Panc1 (cell line): ENCODE results near the gene QPCT.

Source experiments
- POLR2AphosphoS5 ChIP-seq: IDR thresholded peaks from 2 replicates; pipeline ENCODE4 v1.6.1; 2012; ENCODE audit warnings: mild to moderate bottlenecking, low read depth, low read length, moderate library complexity
- REST ChIP-seq, 2 experiments: IDR thresholded peaks; 2 replicates each; pipeline ENCODE4 v1.6.1; 2011 to 2012; ENCODE audit warnings: low read depth in 2 of 2, control low read depth in 1 of 2, low read length in 1 of 2, mild to moderate bottlenecking in 1 of 2, moderate library complexity in 1 of 2; ENCODE audit not compliant: insufficient read depth in 1 of 2
- SIN3A ChIP-seq: IDR thresholded peaks from 2 replicates; pipeline ENCODE4 v1.6.1; 2012; ENCODE audit warnings: low read depth, mild to moderate bottlenecking, low read length, moderate library complexity, borderline replicate concordance; ENCODE audit not compliant: insufficient read depth
- TCF7L2 ChIP-seq: IDR thresholded peaks from 2 replicates; pipeline ENCODE4 v1.6.1; 2011; ENCODE audit warnings: mild to moderate bottlenecking, low read depth, low read length, inconsistent platforms
- TF ChIP-seq, protein P1 (sequence below): fragments of 450-650 bp; IDR thresholded peaks from 2 replicates; pipeline ENCODE4 v1.5.1; 2017; ENCODE audit warnings: mild to moderate bottlenecking

- TF ChIP-seq REST (IDR thresholded peaks at IDR 0.05; ENCODE audit: insufficient read depth in 1 of 2, low read depth in 2 of 2, low read length in 1 of 2), result no peak
- TF ChIP-seq POLR2AphosphoS5, result no peak
- TF ChIP-seq, protein P1, sequence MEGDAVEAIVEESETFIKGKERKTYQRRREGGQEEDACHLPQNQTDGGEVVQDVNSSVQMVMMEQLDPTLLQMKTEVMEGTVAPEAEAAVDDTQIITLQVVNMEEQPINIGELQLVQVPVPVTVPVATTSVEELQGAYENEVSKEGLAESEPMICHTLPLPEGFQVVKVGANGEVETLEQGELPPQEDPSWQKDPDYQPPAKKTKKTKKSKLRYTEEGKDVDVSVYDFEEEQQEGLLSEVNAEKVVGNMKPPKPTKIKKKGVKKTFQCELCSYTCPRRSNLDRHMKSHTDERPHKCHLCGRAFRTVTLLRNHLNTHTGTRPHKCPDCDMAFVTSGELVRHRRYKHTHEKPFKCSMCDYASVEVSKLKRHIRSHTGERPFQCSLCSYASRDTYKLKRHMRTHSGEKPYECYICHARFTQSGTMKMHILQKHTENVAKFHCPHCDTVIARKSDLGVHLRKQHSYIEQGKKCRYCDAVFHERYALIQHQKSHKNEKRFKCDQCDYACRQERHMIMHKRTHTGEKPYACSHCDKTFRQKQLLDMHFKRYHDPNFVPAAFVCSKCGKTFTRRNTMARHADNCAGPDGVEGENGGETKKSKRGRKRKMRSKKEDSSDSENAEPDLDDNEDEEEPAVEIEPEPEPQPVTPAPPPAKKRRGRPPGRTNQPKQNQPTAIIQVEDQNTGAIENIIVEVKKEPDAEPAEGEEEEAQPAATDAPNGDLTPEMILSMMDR, result no peak
- TF ChIP-seq SIN3A, result no peak
- no peak for TF ChIP-seq TCF7L2
Measured at GRCh38 chr2:37301408-37301807, 43.0 kb upstream of the QPCT start.
